HS-27A (cell line): ENCODE data around the gene AP5M1.
"Not testable (repeated sequence)": the region's sequence is repeated elsewhere in the genome, so short reads cannot be mapped to it uniquely, and the experiment has no call there.

Experiments
- DNase-seq: peaks from one replicate; pipeline ENCODE4 v3.0.0-alpha.2; 2012; ENCODE audit warnings: low read depth, missing footprints

AP5M1 gene

GRCh38 chr14:57268161-57269069 lies at the start of gene AP5M1, which contains the start of gene EXOC5:
AP5M1 (plus strand) TSS chr14:57268971; CDS start chr14:57269315, 344 bp downstream.
EXOC5 (minus strand) TSS chr14:57268905; CDS start chr14:57268648, 257 bp downstream.
- DNase-seq, result peak; percentile 80

GRCh38 chr14:57221931-57222330 lies 46.8 kb upstream of the AP5M1 start:
- DNase-seq, result no peak

GRCh38 chr14:57227083-57227482 lies 41.7 kb upstream of the AP5M1 start:
- no peak for DNase-seq

GRCh38 chr14:57228320-57228719 lies 40.5 kb upstream of the AP5M1 start:
- not testable (repeated sequence) for DNase-seq

GRCh38 chr14:57232006-57232405 lies 36.8 kb upstream of the AP5M1 start:
- no peak for DNase-seq

- not testable (repeated sequence) for DNase-seq
These were observed 28.7 kb upstream of the AP5M1 start for GRCh38 chr14:57240115-57240514.

GRCh38 chr14:57243320-57243719 lies 25.5 kb upstream of the AP5M1 start:
- DNase-seq, result no peak

GRCh38 chr14:57244106-57244505 lies 24.7 kb upstream of the AP5M1 start:
- DNase-seq, result no peak

GRCh38 chr14:57245941-57246340 lies 22.8 kb upstream of the AP5M1 start:
- DNase-seq, result no peak

- DNase-seq, result peak; percentile 19
These were observed 21.7 kb upstream of the AP5M1 start for GRCh38 chr14:57246933-57247657.

GRCh38 chr14:57254884-57255283 lies 13.9 kb upstream of the AP5M1 start:
- no peak for DNase-seq

- DNase-seq, result not testable (repeated sequence)
These were observed 10.6 kb upstream of the AP5M1 start for GRCh38 chr14:57258221-57258620.

GRCh38 chr14:57259672-57260071 lies 9.1 kb upstream of the AP5M1 start:
- no peak for DNase-seq

GRCh38 chr14:57261604-57262003 lies 7.2 kb upstream of the AP5M1 start:
- no peak for DNase-seq

- DNase-seq, result no peak
These were observed 6.7 kb upstream of the AP5M1 start for GRCh38 chr14:57262117-57262516.

- no peak for DNase-seq
These were observed 2.7 kb upstream of the AP5M1 start for GRCh38 chr14:57266065-57266464.

GRCh38 chr14:57273236-57273635 lies 4.5 kb downstream of the AP5M1 start:
- DNase-seq, result no peak

- no peak for DNase-seq
These were observed 5.8 kb downstream of the AP5M1 start for GRCh38 chr14:57274551-57274950.

- DNase-seq, result no peak
These were observed 6.4 kb downstream of the AP5M1 start for GRCh38 chr14:57275023-57275664.

GRCh38 chr14:57277062-57277461 lies 8.3 kb downstream of the AP5M1 start:
- DNase-seq, result no peak

GRCh38 chr14:57287745-57288144 lies 19.0 kb downstream of the AP5M1 start:
- no peak for DNase-seq

- DNase-seq, result no peak
These were observed 22.0 kb downstream of the AP5M1 start for GRCh38 chr14:57290751-57291150.
